ENCODE data around the gene LAMA5.
A peak's percentile ranks its signal among the peaks of the same experiment; 100 is the strongest.

LAMA5 gene

DNA sequence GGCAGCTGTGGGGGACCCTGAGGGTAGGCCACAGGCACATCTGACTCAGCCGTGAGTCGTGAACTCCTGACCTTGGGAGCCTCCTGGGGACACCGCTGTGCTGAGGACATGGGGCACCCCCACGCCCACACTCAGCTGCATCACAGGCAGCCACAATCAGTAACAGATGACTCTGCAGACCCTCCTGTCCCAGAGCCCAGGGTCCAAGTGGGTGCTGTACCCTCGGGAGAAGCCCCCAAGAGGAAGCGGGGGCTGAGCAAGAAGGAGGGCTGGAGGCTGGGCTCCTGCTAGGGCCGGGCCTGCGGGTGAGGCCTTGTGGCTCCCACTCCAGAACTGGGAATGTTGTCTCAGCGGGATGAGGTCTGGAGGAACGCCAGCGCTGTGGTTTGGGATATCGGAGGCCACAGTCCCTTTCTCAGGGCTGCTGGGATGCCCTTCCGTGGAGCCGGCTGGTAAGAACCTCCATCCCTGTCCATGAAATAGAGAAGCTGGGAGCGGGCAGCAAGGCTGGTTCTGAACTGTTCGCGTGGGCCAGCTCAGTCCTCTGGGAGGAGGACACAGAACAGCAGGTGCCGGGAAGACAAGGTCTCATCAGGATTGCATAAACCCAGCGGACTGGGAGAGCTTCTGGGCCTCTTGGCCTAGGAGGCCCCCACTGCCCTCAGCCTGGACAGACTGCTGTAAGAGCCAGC, 3.1 kb upstream of the LAMA5 start:
- no peak overlapping the region for H3K9ac ChIP-seq (ENCODE audit: low read depth in 1 of 2, low read length in 2 of 2)
- H3K36me3 ChIP-seq (ENCODE audit: control insufficient read depth in 2 of 2, insufficient read depth in 2 of 2, low read length in 2 of 2): no peaks in the 10 kb centered on the region
- H3K9me3 ChIP-seq (ENCODE audit: control insufficient read depth in 2 of 2, low read length in 2 of 2): no peaks in the 10 kb centered on the region
- peaks cover 13 to 24% of the 10 kb centered on the region in 2 donors for H3K27me3 ChIP-seq (ENCODE audit: control insufficient read depth in 2 of 2, insufficient read depth in 2 of 2, low read length in 2 of 2)
- H3K27ac ChIP-seq (ENCODE audit: low read depth in 2 of 2, low read length in 2 of 2): peak overlapping the region; percentile 41 to 68
- H3K4me1 ChIP-seq (ENCODE audit: control insufficient read depth in 2 of 2, insufficient read depth in 2 of 2, low read length in 2 of 2): peaks cover 10 to 22% of the 10 kb centered on the region in 2 donors
- no peak overlapping the region for H3K4me3 ChIP-seq (ENCODE audit: low read length in 2 of 2)

DNA sequence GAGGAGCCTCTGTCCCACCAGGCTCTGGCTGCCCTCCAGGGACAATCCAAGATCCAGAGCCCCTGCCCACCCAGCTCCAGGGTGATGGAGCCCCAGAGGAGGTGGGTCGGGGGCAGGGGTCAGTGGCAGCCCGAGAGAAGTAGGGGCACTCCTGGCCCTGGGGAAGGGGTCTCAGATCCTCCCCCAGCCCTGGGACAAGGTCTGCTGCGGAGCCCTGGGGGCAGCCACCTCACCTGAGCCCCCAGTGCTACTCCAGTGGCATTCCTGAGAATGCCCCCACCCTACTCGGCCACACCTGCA, 2.7 kb upstream of the LAMA5 start:
- H3K9me3 ChIP-seq (ENCODE audit: control insufficient read depth in 2 of 2, low read length in 2 of 2): no peaks in the 10 kb centered on the region
- H3K9ac ChIP-seq (ENCODE audit: low read depth in 1 of 2, low read length in 2 of 2): no peak overlapping the region
- no peak overlapping the region for H3K4me3 ChIP-seq (ENCODE audit: low read length in 2 of 2)
- peaks cover 12 to 19% of the 10 kb centered on the region in 2 donors for H3K4me1 ChIP-seq (ENCODE audit: control insufficient read depth in 2 of 2, insufficient read depth in 2 of 2, low read length in 2 of 2)
- peaks cover 16 to 29% of the 10 kb centered on the region in 2 donors for H3K27me3 ChIP-seq (ENCODE audit: control insufficient read depth in 2 of 2, insufficient read depth in 2 of 2, low read length in 2 of 2)
- peak overlapping the region; percentile 41 to 68 for H3K27ac ChIP-seq (ENCODE audit: low read depth in 2 of 2, low read length in 2 of 2)
- H3K36me3 ChIP-seq (ENCODE audit: control insufficient read depth in 2 of 2, insufficient read depth in 2 of 2, low read length in 2 of 2): no peaks in the 10 kb centered on the region

DNA sequence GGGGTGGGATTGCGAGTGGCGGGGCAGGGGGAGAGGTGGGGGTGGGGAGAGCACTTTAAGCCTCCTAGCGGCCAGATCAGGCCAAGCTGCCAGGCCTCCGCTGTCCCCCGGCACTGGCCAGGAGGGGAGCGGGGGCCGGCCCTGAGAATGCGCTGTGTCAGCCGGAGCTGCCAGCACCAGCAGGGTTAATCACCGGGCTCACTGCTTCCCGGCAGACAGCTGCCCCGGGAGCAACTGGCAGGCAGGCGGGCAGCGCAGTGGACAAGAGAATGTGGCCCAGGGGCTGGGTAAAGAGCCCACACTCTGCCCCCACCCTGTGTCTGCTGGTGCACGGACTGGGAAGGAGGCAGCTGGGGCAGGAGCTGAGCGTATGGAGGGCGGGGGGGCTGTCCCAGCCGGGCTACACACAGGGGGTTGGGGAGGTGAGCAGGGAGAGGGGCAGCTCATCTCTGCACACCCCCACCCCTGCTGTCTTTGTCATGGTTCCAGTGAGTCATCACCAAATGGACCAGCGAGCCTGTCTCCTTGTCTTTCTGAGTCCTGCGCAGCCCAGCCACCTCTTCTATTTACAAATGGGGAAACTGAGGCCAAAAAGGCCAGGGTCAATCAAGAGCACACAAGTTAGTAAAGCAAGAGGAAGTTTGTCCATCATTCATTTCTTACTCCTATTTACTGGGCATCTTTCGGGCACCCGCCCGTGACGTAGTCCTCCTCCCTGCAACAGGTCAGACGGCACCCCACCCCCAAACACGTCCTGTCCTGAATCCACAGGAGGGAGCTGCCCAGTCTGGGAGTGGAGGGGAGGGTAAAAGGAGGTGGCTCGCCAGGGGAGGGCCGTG, 2.1 kb upstream of the LAMA5 start:
- peaks cover 19 to 30% of the 10 kb centered on the region in 2 donors for H3K27me3 ChIP-seq (ENCODE audit: control insufficient read depth in 2 of 2, insufficient read depth in 2 of 2, low read length in 2 of 2)
- H3K4me3 ChIP-seq (ENCODE audit: low read length in 2 of 2): no peak overlapping the region
- peak overlapping the region in 1 of 2 donors; percentile 68 for H3K27ac ChIP-seq (ENCODE audit: low read depth in 2 of 2, low read length in 2 of 2)
- no peaks in the 10 kb centered on the region for H3K36me3 ChIP-seq (ENCODE audit: control insufficient read depth in 2 of 2, insufficient read depth in 2 of 2, low read length in 2 of 2)
- H3K9me3 ChIP-seq (ENCODE audit: control insufficient read depth in 2 of 2, low read length in 2 of 2): no peaks in the 10 kb centered on the region
- H3K9ac ChIP-seq (ENCODE audit: low read depth in 1 of 2, low read length in 2 of 2): no peak overlapping the region
- peaks cover 13 to 17% of the 10 kb centered on the region in 2 donors for H3K4me1 ChIP-seq (ENCODE audit: control insufficient read depth in 2 of 2, insufficient read depth in 2 of 2, low read length in 2 of 2)

DNA sequence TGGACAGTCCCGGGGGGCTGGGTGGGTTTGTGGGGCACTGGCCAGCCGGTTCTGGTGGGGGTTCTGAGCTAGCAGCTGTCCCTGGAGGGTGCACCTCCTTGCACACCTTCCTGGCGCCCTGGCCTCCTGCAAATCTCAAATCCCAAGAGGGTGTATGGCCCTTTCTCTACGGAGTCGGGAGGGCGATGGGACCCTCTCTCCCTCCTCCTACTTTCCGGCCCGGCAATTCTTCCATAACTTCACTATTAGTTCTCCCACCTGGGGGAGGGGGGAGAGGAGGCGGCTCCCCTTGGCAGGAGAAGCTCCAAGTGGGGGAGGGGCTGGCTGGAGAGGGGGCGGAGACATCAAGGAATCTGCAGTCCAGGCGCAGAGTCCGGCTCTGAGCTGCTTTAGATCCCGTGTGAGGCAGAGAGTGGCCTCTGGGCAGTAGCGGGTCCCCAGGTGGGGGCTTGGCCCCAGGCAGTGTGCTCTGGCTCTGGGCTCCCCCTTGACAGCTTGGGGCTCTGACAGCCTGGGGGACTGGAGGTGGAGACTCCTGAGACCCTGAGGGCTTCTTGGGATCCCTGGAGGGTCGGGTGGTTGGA, 1.4 kb upstream of the LAMA5 start:
- peaks cover 19 to 30% of the 10 kb centered on the region in 2 donors for H3K27me3 ChIP-seq (ENCODE audit: control insufficient read depth in 2 of 2, insufficient read depth in 2 of 2, low read length in 2 of 2)
- peaks cover 13 to 20% of the 10 kb centered on the region in 2 donors for H3K4me1 ChIP-seq (ENCODE audit: control insufficient read depth in 2 of 2, insufficient read depth in 2 of 2, low read length in 2 of 2)
- H3K27ac ChIP-seq (ENCODE audit: low read depth in 2 of 2, low read length in 2 of 2): peak overlapping the region in 1 of 2 donors; percentile 68
- no peaks in the 10 kb centered on the region for H3K9me3 ChIP-seq (ENCODE audit: control insufficient read depth in 2 of 2, low read length in 2 of 2)
- no peak overlapping the region for H3K9ac ChIP-seq (ENCODE audit: low read depth in 1 of 2, low read length in 2 of 2)
- H3K36me3 ChIP-seq (ENCODE audit: control insufficient read depth in 2 of 2, insufficient read depth in 2 of 2, low read length in 2 of 2): no peaks in the 10 kb centered on the region
- peak overlapping the region in 1 of 2 donors; percentile 31 for H3K4me3 ChIP-seq (ENCODE audit: low read length in 2 of 2)

DNA sequence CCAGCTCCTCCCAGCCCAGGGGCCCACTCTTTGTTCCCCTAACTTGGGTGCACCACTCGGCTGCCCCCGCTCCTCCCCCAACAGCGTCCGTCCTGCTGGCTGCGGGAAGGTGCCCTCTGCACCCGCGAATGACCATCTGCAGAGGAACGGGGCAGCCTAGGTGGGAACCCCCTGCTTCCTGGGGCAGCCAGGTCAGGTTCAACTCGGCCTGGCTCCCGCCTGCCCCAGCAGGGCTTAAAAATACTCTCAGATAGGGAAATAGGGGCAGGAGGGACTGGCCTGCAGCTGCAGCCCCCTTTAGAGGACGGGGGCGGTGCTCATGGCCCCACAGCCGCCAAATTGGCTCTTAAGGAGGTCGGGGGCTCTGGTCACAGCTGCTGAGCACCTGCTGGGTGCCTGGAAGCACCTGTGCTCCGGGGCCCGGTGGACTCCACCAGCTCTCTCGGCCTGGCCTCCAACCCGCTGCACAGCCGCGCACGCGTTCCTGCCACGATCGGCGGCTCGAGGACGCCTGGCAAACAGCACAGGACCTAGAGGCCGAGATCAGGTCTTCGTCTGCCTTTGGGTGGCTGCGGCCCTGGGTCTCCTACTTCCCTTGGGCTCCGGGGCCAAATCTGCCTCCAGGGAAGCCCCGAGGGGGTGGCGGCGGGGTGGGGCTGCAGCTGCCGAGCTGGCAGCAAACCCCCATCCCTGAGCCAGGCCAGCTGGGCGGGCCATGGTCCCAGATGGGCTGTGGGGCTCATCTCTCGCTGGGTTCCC, 700 bp upstream of the LAMA5 start:
- no peaks in the 10 kb centered on the region for H3K9me3 ChIP-seq (ENCODE audit: control insufficient read depth in 2 of 2, low read length in 2 of 2)
- H3K27me3 ChIP-seq (ENCODE audit: control insufficient read depth in 2 of 2, insufficient read depth in 2 of 2, low read length in 2 of 2): peaks cover 19 to 30% of the 10 kb centered on the region in 2 donors
- peak overlapping the region; percentile 37 to 48 for H3K4me3 ChIP-seq (ENCODE audit: low read length in 2 of 2)
- peaks cover 13 to 20% of the 10 kb centered on the region in 2 donors for H3K4me1 ChIP-seq (ENCODE audit: control insufficient read depth in 2 of 2, insufficient read depth in 2 of 2, low read length in 2 of 2)
- H3K9ac ChIP-seq (ENCODE audit: low read depth in 1 of 2, low read length in 2 of 2): no peak overlapping the region
- peak overlapping the region; percentile 13 to 68 for H3K27ac ChIP-seq (ENCODE audit: low read depth in 2 of 2, low read length in 2 of 2)
- no peaks in the 10 kb centered on the region for H3K36me3 ChIP-seq (ENCODE audit: control insufficient read depth in 2 of 2, insufficient read depth in 2 of 2, low read length in 2 of 2)

DNA sequence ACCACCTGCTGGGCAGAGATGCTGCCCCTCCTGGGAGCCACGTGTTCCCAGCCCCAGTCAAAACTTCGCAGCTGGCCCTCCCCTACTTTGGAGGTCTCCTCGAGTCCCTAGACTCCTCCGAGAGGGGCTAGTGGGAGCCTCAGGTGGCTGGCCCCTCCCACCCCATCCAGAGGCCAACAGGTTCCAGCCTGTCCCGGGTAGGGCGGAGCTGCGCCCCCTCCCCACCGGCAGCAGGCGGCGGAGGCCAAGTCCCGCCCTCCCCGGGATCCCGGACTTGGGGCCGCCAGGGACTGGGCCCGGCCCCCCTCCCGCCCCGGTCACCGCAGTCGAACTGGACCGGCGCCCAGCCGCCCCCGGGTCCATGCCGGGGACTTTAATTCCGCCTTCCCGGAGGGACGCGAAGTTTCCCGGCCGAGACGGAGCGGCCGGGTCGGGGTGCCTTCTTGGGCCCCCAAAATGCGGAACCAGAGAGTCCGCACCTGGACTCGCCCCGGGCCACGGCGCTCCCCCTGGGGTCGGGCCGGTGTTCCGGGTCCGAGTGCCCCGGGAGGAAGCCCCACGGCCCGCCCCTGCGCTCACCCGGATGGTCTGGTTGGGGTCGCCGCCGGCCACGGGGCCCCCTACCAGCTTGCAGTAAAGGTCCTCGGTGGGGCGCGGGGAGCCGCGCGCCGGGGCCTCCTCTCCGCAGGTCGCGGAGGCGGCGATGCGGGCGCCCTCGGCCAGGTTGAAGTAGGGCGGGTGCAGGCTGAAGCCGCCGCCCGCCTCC, 559 bp downstream of the LAMA5 start:
- H3K4me1 ChIP-seq (ENCODE audit: control insufficient read depth in 2 of 2, insufficient read depth in 2 of 2, low read length in 2 of 2): peaks cover 14 to 20% of the 10 kb centered on the region in 2 donors
- H3K27me3 ChIP-seq (ENCODE audit: control insufficient read depth in 2 of 2, insufficient read depth in 2 of 2, low read length in 2 of 2): peaks cover 19 to 30% of the 10 kb centered on the region in 2 donors
- peak overlapping the region in 1 of 2 donors; percentile 56 for H3K27ac ChIP-seq (ENCODE audit: low read depth in 2 of 2, low read length in 2 of 2)
- no peaks in the 10 kb centered on the region for H3K9me3 ChIP-seq (ENCODE audit: control insufficient read depth in 2 of 2, low read length in 2 of 2)
- peak overlapping the region; percentile 55 to 57 for H3K4me3 ChIP-seq (ENCODE audit: low read length in 2 of 2)
- peak overlapping the region in 1 of 2 donors; percentile 48 for H3K9ac ChIP-seq (ENCODE audit: low read depth in 1 of 2, low read length in 2 of 2)
- H3K36me3 ChIP-seq (ENCODE audit: control insufficient read depth in 2 of 2, insufficient read depth in 2 of 2, low read length in 2 of 2): no peaks in the 10 kb centered on the region

DNA sequence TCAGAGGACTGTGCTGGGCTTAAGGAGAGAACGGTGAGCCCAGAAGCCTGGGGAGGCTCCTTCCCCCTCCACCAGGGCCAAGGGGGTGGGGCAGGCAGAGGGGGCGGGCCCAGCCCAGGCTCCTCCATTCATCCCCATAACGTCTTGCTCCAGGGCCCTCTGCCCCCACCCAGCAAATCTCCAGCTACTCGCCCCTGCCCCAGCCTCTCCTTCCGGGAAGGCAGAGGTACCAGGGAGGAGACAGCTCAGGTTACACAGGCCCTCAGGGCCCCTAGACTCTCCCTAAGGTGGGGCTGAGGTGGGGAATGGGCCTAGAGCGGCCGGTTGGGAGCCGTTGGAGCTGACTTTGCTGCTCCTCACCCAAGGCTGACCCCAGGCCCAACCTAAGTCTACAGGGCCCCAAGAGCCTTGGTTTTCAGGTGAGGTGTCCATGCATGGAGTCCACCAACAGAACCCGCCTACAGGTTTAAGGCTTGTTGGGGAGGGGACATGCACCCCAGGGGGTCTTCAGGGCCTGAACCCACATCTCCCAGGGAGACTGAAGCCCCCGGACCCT, 1.2 kb downstream of the LAMA5 start:
- no peaks in the 10 kb centered on the region for H3K36me3 ChIP-seq (ENCODE audit: control insufficient read depth in 2 of 2, insufficient read depth in 2 of 2, low read length in 2 of 2)
- H3K27me3 ChIP-seq (ENCODE audit: control insufficient read depth in 2 of 2, insufficient read depth in 2 of 2, low read length in 2 of 2): peaks cover 19 to 30% of the 10 kb centered on the region in 2 donors
- peak overlapping the region; percentile 55 to 57 for H3K4me3 ChIP-seq (ENCODE audit: low read length in 2 of 2)
- H3K4me1 ChIP-seq (ENCODE audit: control insufficient read depth in 2 of 2, insufficient read depth in 2 of 2, low read length in 2 of 2): peaks cover 19 to 22% of the 10 kb centered on the region in 2 donors
- H3K9me3 ChIP-seq (ENCODE audit: control insufficient read depth in 2 of 2, low read length in 2 of 2): no peaks in the 10 kb centered on the region
- H3K9ac ChIP-seq (ENCODE audit: low read depth in 1 of 2, low read length in 2 of 2): peak overlapping the region in 1 of 2 donors; percentile 18
- peak overlapping the region; percentile 15 to 56 for H3K27ac ChIP-seq (ENCODE audit: low read depth in 2 of 2, low read length in 2 of 2)

DNA sequence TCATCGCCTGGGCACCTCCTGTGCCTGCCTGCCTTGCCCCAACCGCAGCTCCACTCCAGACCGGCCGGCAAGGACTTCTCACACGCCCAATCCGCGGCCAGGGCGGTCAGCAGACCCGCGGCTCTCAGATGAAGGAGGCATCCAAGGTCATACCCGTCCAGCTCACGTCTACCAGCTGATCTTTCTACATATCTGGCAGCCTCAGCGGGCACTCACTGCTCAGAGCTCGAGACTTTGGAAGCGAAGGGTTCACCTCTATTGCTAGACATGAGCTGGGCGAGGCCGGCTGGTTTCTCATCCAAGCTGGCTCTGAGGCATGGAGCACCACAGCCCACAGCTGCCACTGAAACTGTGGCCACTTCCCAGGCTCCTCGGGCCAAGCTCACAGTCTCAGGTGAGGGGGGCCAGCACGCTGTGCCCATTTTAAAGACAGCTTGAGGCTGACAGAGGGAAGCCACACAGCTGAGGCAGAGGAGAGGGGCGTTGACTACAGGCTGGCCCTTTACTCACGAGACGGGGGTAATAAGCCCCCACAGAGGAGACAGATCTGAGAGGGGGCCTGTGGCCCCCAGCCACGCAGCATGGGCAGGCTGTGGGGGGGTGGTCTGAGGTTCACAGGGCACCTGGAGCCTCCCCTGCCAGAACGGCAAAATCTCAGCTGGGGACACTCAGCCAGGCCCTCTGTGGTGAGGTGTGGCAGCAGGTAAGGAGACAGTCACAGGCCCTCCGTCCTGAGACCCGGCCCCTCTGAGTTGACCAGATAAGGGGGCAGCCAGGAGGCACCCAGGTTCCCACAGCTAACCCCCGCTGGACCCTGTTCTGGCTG, 2.0 kb downstream of the LAMA5 start:
- peaks cover 19 to 27% of the 10 kb centered on the region in 2 donors for H3K27me3 ChIP-seq (ENCODE audit: control insufficient read depth in 2 of 2, insufficient read depth in 2 of 2, low read length in 2 of 2)
- peaks cover 22 to 25% of the 10 kb centered on the region in 2 donors for H3K4me1 ChIP-seq (ENCODE audit: control insufficient read depth in 2 of 2, insufficient read depth in 2 of 2, low read length in 2 of 2)
- H3K9me3 ChIP-seq (ENCODE audit: control insufficient read depth in 2 of 2, low read length in 2 of 2): no peaks in the 10 kb centered on the region
- no peaks in the 10 kb centered on the region for H3K36me3 ChIP-seq (ENCODE audit: control insufficient read depth in 2 of 2, insufficient read depth in 2 of 2, low read length in 2 of 2)
- peak overlapping the region; percentile 37 to 56 for H3K27ac ChIP-seq (ENCODE audit: low read depth in 2 of 2, low read length in 2 of 2)
- H3K4me3 ChIP-seq (ENCODE audit: low read length in 2 of 2): peak overlapping the region; percentile 55 to 57
- no peak overlapping the region for H3K9ac ChIP-seq (ENCODE audit: low read depth in 1 of 2, low read length in 2 of 2)
